ENCODE results near the gene SETD5. TPM values are rescaled to one million over a fixed set of nuclear protein-coding genes. Genes with fewer than 3 reads are reported as not detected.

Gene SETD5
- polyA plus RNA-seq, 1 donor, result 111 TPM

GRCh38 chr3:9409981-9410854, 12.8 kb downstream of the SETD5 start:
- DNase-seq, result no peak

- no peak for DNase-seq
Measured at GRCh38 chr3:9411302-9411701, 13.9 kb downstream of the SETD5 start.

- no peak for DNase-seq
Measured at GRCh38 chr3:9412293-9412692, 14.9 kb downstream of the SETD5 start.

GRCh38 chr3:9414826-9415225, 17.4 kb downstream of the SETD5 start:
- no peak for DNase-seq

- no peak for DNase-seq
Measured at GRCh38 chr3:9415485-9416138, 18.2 kb downstream of the SETD5 start.

GRCh38 chr3:9416139-9416780, 18.8 kb downstream of the SETD5 start:
- DNase-seq, result no peak

GRCh38 chr3:9420850-9421549, 23.6 kb downstream of the SETD5 start:
- no peak for DNase-seq

GRCh38 chr3:9422712-9423424, 25.5 kb downstream of the SETD5 start:
- peak; percentile 95 for DNase-seq

GRCh38 chr3:9428411-9428810, 31.0 kb downstream of the SETD5 start:
- no peak for DNase-seq

GRCh38 chr3:9430733-9431132, 33.3 kb downstream of the SETD5 start:
- no peak for DNase-seq

GRCh38 chr3:9433627-9434521, 36.5 kb downstream of the SETD5 start:
- DNase-seq, result no peak

- no peak for DNase-seq
Measured at GRCh38 chr3:9435316-9435715, 37.9 kb downstream of the SETD5 start.

GRCh38 chr3:9439331-9439730, 41.9 kb downstream of the SETD5 start:
- no peak for DNase-seq

- no peak for DNase-seq
Measured at GRCh38 chr3:9441501-9442221, 44.2 kb downstream of the SETD5 start.

GRCh38 chr3:9448071-9448470, 50.7 kb downstream of the SETD5 start:
- DNase-seq, result no peak

- no peak for DNase-seq
Measured at GRCh38 chr3:9448643-9449042, 51.2 kb downstream of the SETD5 start.

GRCh38 chr3:9450126-9450525, 52.7 kb downstream of the SETD5 start:
- DNase-seq, result no peak

GRCh38 chr3:9450991-9451390, 53.6 kb downstream of the SETD5 start:
- no peak for DNase-seq

GRCh38 chr3:9452417-9452816, 55.0 kb downstream of the SETD5 start:
- DNase-seq, result no peak

- DNase-seq, result no peak
Measured at GRCh38 chr3:9455596-9456131, 58.2 kb downstream of the SETD5 start.

All from hindlimb muscle (tissue), 1 donor.